ENCODE results near the gene ARID1B. TPM values are rescaled to one million over a fixed set of nuclear protein-coding genes. Genes with fewer than 3 reads are reported as not detected.

Gene ARID1B
- total and polyA plus RNA-seq, 2 experiments from 2014 or later: 32.9 to 67.0 TPM

DNA sequence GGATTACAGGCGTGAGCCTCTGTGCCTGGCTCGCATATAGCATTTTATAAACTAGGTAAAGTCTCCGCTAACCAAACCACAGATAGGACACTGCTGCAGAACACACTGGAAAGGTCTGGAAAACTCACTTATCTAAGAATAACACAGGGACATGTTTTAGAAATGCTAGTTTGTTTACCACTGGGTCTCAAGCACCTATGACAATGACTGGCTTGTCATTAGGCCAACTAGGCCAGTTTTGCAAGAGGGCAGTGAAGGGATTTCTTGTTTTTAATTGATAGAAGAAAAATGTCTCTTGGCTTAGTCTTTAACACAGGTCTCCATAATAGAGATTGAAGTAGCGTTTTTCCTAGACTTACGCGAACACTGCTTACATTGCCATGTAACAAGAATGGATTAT lies 344.7 kb downstream of the ARID1B start:
- Histone ChIP-seq H3K9me2 (replicated peaks; ENCODE audit: insufficient read depth) (no peaks in the 10 kb centered on the region), H3K27ac (no peak overlapping the region), H3K9me3 (ENCODE audit: low read depth) (no peaks in the 10 kb centered on the region), H2AFZ (no peak overlapping the region), H3K27me3 (no peaks in the 10 kb centered on the region), H4K20me1 (ENCODE audit: insufficient read depth, poor library complexity, severe bottlenecking) (no peaks in the 10 kb centered on the region), H3K79me2 (peaks cover 9% of the 10 kb centered on the region), H3K4me2 (no peak overlapping the region), H3K4me3 (no peak overlapping the region), H3K36me3 (replicated peaks; ENCODE audit: insufficient read depth, low read depth) (no peaks in the 10 kb centered on the region), H3K4me1 (ENCODE audit: insufficient read depth) (peaks cover 9% of the 10 kb centered on the region)
- TF ChIP-seq, protein P1, sequence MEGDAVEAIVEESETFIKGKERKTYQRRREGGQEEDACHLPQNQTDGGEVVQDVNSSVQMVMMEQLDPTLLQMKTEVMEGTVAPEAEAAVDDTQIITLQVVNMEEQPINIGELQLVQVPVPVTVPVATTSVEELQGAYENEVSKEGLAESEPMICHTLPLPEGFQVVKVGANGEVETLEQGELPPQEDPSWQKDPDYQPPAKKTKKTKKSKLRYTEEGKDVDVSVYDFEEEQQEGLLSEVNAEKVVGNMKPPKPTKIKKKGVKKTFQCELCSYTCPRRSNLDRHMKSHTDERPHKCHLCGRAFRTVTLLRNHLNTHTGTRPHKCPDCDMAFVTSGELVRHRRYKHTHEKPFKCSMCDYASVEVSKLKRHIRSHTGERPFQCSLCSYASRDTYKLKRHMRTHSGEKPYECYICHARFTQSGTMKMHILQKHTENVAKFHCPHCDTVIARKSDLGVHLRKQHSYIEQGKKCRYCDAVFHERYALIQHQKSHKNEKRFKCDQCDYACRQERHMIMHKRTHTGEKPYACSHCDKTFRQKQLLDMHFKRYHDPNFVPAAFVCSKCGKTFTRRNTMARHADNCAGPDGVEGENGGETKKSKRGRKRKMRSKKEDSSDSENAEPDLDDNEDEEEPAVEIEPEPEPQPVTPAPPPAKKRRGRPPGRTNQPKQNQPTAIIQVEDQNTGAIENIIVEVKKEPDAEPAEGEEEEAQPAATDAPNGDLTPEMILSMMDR (IDR thresholded peaks at IDR 0.05; ENCODE audit: poor library complexity): no peak
- TF ChIP-seq EZH2phosphoT487 (IDR thresholded peaks at IDR 0.05; ENCODE audit: low read depth, severe bottlenecking, unreplicated experiment) (no peak), EZH2 (IDR thresholded peaks at IDR 0.05; ENCODE audit: borderline replicate concordance) (no peak)
- DNase-seq (ENCODE audit: low spot score): no peak
- 98% methylated on average over 6 of the region's 6 CpGs for WGBS (ENCODE audit: low lambda C conversion rate, missing lambda C conversion rate)

DNA sequence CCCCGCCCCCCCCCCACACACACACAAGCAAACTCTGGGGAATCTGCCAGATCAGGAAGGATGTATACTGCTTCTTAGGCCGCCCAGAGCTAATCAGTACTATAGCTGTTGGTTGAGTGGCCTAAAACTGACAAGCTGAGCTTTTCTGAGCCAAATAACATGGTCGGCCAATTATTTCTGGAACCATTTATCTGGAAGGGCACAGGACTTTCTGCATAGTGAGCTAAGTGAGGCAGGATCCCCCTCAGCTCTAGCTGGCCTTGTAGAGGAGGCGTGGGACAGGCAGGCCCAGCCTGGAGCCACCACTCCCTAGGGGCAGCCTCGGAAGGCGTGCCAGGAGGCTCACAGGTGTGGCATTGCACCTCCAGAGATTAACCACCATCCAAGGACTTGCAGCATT lies 346.1 kb downstream of the ARID1B start:
- Histone ChIP-seq H3K79me2 (peaks cover 12% of the 10 kb centered on the region), H3K36me3 (replicated peaks; ENCODE audit: insufficient read depth, low read depth) (no peaks in the 10 kb centered on the region), H3K27me3 (no peaks in the 10 kb centered on the region), H3K27ac (no peak overlapping the region), H3K4me1 (ENCODE audit: insufficient read depth) (peaks cover 9% of the 10 kb centered on the region), H3K9me3 (ENCODE audit: low read depth) (no peaks in the 10 kb centered on the region), H3K9me2 (replicated peaks; ENCODE audit: insufficient read depth) (no peaks in the 10 kb centered on the region), H3K4me2 (no peak overlapping the region), H3K4me3 (no peak overlapping the region), H4K20me1 (ENCODE audit: insufficient read depth, poor library complexity, severe bottlenecking) (no peaks in the 10 kb centered on the region), H2AFZ (no peak overlapping the region)
- no peak for DNase-seq (ENCODE audit: low spot score)
- WGBS (ENCODE audit: low lambda C conversion rate, missing lambda C conversion rate): 94% methylated on average over 6 of the region's 6 CpGs
- TF ChIP-seq EZH2phosphoT487 (IDR thresholded peaks at IDR 0.05; ENCODE audit: low read depth, severe bottlenecking, unreplicated experiment) (no peak), EZH2 (IDR thresholded peaks at IDR 0.05; ENCODE audit: borderline replicate concordance) (no peak)
- TF ChIP-seq, protein P1 (IDR thresholded peaks at IDR 0.05; ENCODE audit: poor library complexity): no peak

DNA sequence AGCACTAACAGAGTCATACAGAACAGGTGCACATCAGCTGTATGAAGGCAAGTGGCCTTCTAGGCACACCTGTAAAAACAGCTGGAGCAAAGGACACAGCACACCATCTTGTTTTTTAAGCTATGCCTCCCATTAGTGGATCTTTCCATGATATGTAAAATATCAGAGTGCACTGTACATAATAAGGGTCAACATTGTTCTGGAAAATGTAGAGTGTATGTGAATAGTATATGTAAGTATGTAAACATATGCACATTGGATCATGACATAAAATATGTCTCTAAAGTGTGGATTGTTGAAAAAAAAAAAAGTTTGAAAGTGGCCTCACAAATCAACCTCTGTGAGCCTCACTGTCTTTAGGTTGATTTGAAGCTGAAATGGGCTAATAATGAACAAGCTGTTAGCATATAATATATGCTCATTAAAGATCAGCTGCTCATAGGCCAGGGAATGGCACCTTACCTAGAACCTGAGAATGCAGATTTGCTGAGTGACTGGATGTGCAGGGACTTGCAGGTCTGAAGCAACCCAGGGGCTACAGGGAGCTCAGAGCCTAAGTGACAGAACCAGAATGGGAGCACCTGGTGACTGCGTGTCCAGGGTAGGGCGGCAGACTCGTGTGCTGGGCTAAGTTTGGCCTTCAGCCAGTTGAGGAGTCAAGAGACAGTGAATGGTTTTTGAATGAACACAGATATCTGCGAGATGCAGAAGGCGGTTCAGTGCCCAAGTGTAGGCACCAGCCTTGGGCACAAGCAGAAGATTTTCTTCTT lies 347.5 kb downstream of the ARID1B start:
- Histone ChIP-seq H3K36me3 (replicated peaks; ENCODE audit: insufficient read depth, low read depth) (no peaks in the 10 kb centered on the region), H2AFZ (no peak overlapping the region), H3K4me2 (no peak overlapping the region), H3K27me3 (no peaks in the 10 kb centered on the region), H3K4me3 (no peak overlapping the region), H4K20me1 (ENCODE audit: insufficient read depth, poor library complexity, severe bottlenecking) (no peaks in the 10 kb centered on the region), H3K4me1 (ENCODE audit: insufficient read depth) (peaks cover 3% of the 10 kb centered on the region), H3K9me3 (ENCODE audit: low read depth) (no peaks in the 10 kb centered on the region), H3K9me2 (replicated peaks; ENCODE audit: insufficient read depth) (no peaks in the 10 kb centered on the region), H3K27ac (no peak overlapping the region), H3K79me2 (peaks cover 12% of the 10 kb centered on the region)
- DNase-seq (ENCODE audit: low spot score): no peak
- 89% methylated on average over 5 of the region's 5 CpGs for WGBS (ENCODE audit: low lambda C conversion rate, missing lambda C conversion rate)
- no peak for TF ChIP-seq EZH2 (IDR thresholded peaks at IDR 0.05; ENCODE audit: borderline replicate concordance)
- TF ChIP-seq, protein P1 (IDR thresholded peaks at IDR 0.05; ENCODE audit: poor library complexity): no peak
- no peak for TF ChIP-seq EZH2phosphoT487 (IDR thresholded peaks at IDR 0.05; ENCODE audit: low read depth, severe bottlenecking, unreplicated experiment)
